LoVo (cell line): ENCODE results near the gene CALD1.

Experiments
- DNase-seq: peaks from one replicate; pipeline ENCODE4 v3.0.0-alpha.2; 2016; ENCODE audit warnings: low spot score

CALD1 gene

DNA sequence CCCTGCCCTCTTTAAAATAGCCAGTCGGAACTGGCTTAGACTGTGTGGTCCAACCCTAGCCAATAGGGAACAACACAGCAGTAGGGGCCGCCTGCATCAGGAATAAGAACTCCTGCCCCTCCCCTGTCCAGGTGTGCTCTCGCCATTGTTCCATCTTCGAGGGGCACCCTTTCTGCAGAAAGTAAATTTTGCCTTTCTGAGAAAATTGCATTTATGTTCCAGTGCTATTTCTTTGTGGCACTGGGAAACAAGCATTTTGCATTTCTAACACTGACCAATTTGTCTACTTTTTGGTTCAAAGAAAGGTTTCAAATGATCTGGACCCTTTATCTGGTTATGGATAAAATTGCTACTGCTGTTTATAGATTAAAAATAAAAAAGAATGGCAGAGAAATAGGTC is 116.6 kb downstream of the CALD1 start:
- no peak for DNase-seq

DNA sequence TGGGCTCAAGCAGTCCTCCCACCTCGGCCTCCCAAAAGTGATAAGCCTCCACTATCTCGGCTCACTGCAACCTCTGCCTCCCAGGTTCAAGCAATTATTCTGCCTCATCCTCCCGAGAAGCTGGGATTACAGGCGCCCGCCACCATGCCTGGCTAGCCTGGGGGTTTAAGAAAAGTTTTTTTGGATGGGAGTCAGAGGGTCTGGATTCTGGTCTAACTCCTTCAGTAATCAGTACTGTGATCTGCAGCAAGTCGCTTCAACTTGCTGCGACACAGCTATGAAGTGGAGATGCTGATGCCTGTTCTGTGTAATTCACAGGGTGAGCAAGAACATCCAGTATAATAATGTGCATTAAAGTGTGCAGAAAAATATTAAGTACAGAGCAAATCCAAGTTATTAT is 118.5 kb downstream of the CALD1 start:
- no peak for DNase-seq

GRCh38 chr7:134899729-134900128 is 120.3 kb downstream of the CALD1 start:
- DNase-seq: peak; percentile 48

DNA sequence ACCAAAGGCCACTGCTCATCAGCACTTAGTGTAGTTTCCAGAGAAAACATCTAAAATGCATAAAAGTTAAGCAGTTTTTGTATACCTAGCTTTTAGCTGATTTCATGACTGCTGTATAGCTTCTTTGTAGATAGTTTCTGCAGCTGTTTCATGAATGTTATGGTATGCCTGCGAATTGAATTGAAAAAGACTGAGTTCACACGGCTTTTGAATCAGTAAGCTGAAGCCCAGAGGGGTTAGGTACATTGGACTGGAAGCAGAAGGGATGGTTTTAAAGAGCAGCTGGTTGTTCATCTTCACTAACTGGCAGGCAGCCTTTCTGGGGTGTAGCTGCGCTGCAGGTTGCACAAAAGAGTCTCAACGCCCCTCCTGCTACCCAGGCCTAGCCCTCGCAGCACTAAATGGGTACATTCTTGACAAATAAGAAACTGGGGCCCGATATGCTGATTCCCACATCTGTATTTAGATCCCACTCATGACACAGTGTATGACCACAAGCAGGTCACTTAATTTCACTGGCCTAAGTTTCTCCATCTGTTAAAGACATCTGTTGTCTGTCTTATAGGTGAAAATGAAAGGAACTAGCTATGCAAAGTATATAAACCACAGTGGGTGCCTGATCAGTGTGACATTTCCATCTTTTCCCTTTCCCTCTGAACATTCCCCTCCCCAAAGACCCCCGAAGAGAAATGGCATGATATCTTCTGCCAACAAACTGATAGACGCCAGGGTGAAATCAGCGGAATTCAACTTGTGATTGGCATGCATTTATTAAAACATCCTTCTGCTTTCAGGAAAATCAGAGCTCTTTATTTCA is 120.9 kb downstream of the CALD1 start:
- no peak for DNase-seq

GRCh38 chr7:134901389-134902020 is 122.1 kb downstream of the CALD1 start:
- no peak for DNase-seq

GRCh38 chr7:134902058-134902457 is 122.6 kb downstream of the CALD1 start:
- no peak for DNase-seq

- DNase-seq: no peak
Observed at GRCh38 chr7:134903073-134903790, 123.8 kb downstream of the CALD1 start.

DNA sequence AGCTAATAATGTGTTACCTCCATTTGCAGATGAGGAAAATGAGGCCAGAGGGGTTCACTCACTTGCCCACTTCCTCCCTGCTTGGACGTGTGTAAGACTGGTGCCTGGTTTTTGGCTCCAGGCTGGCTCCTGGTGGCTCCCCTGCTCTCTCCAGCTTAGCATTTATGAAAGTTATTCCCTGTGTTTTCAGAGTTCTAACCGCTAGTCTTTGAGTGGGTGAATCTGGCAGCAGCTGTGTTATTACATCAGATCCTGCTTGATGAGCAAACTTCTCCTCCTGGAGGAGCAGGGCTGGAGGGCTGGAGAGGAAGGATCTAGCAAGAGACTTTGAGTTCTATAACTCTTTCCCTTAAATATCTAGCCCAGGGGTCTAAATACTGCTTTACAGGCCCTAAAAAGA is 125.9 kb downstream of the CALD1 start:
- DNase-seq: no peak

- DNase-seq: no peak
Observed at GRCh38 chr7:134907000-134907399, 127.6 kb downstream of the CALD1 start.

DNA sequence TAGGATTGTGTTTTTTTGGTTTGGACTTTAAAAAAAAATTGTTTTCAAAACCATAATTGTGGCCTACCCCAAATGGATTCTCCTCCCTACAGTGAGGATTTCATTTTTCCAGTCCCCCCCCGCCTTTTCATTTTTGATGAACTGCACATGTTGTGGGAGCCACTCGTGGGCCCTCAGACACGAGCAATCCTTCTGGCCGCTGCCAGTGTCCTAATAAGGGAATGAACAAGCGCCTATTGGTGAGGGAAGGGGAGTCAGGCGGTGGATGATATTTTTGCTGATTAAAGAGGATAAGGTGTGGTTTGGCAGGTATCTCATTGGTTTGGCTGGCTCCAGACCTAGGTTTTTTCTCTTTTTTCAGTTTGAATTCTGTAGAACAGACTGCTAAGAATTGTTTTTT is 128.2 kb downstream of the CALD1 start:
- no peak for DNase-seq

- DNase-seq: no peak
Observed at GRCh38 chr7:134908289-134908688, 128.9 kb downstream of the CALD1 start.

DNA sequence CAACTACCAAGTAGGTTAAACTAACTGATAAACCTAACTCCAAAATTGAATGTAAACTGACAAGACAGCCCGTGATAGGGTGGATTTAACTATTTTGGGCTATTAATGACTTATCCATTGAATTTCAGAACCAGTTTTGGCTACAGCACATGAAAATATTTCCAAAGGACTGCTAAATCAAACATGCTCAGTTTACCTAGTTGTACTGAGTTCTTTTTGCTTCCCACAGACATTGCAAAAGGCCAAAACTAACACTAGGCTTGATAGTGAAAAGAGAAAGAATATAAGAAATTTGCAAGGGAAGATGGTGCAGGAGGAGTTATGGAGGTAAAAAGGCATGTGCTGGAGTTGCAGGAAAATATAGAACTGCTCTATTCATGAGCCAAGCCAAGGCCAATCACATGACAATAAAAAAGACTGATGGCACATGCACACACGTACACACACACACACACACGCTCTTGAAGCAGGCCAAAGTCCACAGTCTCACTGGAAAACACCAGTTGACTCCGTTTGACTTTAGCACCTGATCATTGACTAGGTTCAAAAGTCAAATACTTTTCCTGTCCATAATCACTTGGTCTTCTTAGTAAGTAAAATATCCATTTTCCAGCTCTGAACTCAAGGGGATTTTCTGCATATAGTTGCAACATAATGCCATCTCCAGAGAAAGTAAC is 130.9 kb downstream of the CALD1 start:
- DNase-seq: no peak

- no peak for DNase-seq
Observed at GRCh38 chr7:134910968-134911367, 131.5 kb downstream of the CALD1 start.

- no peak for DNase-seq
Observed at GRCh38 chr7:134916171-134916883, 136.9 kb downstream of the CALD1 start.

DNA sequence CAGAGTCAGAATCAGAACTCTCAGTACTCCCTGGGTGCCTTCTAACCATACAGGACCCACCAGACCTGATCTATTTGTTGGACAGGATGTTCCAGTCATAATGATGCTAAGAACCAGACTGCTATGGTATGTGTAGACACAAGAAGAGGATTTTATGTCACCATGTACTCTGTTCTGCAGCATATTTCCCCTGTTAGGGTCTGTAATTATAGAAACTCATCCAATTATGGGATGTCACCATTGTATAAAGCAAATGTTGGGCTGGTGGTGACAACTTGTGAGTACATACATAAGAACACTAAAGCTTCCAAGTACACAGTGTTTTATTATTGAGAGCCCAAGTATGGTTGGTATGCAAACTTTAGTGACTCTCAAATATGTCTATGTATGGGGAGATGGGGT is 139.8 kb downstream of the CALD1 start:
- DNase-seq: no peak

GRCh38 chr7:134920026-134920753 is 140.8 kb downstream of the CALD1 start:
- DNase-seq: no peak

DNA sequence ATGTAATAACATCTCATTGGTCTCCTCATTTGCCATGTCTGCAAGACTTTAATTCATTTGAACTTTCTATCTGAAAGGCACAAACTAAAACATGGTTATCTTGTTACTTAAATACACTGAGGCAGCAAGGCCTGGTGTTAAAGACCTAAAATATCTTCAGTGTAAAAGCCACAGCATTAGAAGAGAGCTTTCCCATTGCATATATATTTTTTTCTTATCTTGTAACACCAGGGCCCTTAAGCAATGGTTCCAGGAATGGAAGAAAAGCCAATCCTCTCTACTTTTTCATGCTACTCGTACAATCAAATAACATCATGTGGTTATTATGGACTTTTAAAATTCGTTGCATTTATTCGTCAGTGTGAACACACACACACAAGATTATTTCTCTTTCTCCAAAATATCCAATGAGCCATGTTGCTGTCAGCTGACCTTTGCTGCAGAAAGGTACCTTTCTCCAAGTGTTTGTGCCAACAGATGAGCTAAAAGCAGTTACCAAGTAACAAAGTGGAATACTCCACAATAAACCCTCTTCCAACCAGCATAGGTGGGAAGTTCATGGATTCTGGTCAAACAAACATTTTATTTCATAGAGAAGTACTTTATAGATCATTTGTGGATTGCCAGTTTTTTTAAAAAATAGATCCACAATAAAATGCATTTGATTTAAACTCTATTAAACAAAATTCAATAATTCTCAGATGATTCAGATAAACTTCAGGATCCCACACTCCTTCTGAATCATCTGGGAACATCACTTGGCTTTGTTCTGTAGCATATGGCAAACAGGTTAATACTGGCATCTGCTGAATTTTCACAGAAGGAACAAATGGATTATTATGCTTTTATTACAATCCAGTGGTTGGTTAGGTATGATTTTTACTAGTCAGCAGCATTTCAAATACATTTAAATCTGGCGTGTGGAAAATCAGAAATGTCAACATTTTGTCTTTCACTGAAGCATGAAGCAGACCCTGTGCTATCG is 143.6 kb downstream of the CALD1 start:
- no peak for DNase-seq

DNA sequence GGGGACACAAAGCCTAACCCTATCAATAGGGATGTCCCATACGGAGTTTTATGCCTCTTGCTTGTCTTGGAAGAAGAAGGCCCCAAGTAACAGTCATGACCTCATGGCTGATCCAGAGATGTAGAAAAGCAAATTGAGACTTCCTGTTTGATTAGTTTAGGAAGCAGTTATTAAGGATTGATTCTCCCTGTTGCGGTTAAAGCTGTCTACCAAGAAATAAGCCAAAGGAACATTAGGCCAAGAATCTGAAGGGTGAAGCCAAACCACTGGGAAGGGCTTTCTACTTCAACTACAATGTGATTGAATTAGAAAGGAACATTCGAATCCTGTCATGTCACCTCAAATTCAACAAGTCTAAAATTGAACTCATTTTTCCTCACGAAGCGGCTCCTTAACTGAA is 146.3 kb downstream of the CALD1 start:
- no peak for DNase-seq

GRCh38 chr7:134926396-134926795 is 147.0 kb downstream of the CALD1 start:
- DNase-seq: no peak

DNA sequence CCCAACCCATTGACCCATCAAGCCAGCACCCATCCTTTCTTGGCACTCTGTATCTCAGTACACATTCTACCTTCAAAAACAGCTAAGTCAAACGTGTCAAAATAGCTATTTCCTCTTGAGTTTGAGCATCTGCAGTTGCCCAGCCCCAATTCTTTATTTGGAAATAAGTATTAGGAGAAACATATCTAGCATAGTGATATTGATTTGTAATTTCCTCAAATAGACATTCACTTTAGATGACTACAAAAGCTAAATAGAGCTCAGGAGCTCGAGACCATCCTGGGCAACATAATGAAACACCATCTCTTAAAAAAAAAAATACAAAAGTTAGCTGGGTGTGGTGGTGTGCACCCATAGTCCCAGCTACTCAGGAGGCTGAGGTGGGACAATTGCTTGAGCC is 147.6 kb downstream of the CALD1 start:
- DNase-seq: no peak
